Stomach (tissue), 4 donors: ENCODE measurements around the gene GHRL.

ENCODE experiments used
- CTCF ChIP-seq, 7 experiments: fragments of 450-650 bp in 4 of 7; fragments of 200-600 bp in 3 of 7; sonication (generic) in 3 of 7; IDR thresholded peaks; one replicate each; pipeline ENCODE4 v1.5.1; 2016 to 2019; ENCODE audit warnings: antibody characterized with exemption in 7 of 7, control low read depth in 2 of 7, mild to moderate bottlenecking in 1 of 7
- EP300 ChIP-seq: sonication (generic); formaldehyde crosslinking; IDR thresholded peaks from one replicate; pipeline ENCODE4 v1.6.1; 2017; ENCODE audit warnings: antibody characterized with exemption
- POLR2A ChIP-seq, 4 donors: fragments of 450-650 bp; IDR thresholded peaks; one replicate each; pipeline ENCODE4 v1.6.1; 2016; ENCODE audit warnings: antibody characterized with exemption in 4 of 4, control low read depth in 2 of 4, mild to moderate bottlenecking in 1 of 4, moderate library complexity in 1 of 4
- POLR2AphosphoS5 ChIP-seq, 3 donors: sonication (generic); formaldehyde crosslinking; IDR thresholded peaks; one replicate each; pipeline ENCODE4 v1.6.1; 2016; ENCODE audit warnings: antibody characterized with exemption in 3 of 3

- no peak for TF ChIP-seq EP300
- TF ChIP-seq POLR2AphosphoS5 (IDR thresholded peaks at IDR 0.05), result no peak
- TF ChIP-seq CTCF (IDR thresholded peaks at IDR 0.05), result no peak
- TF ChIP-seq POLR2A (IDR thresholded peaks at IDR 0.05), result no peak
These were observed 12.6 kb downstream of the GHRL start for GRCh38 chr3:10280177-10280529.
